Ishikawa (cell line): ENCODE data around the gene LMTK2.

Experiments used
- CEBPB ChIP-seq: IDR thresholded peaks from 2 replicates; pipeline ENCODE4 v1.6.1; 2012
- CREB1 ChIP-seq: IDR thresholded peaks from 2 replicates; pipeline ENCODE4 v1.6.1; 2012; ENCODE audit warnings: low read depth
- EGR1 ChIP-seq: IDR thresholded peaks from 2 replicates; pipeline ENCODE4 v1.6.1; 2012
- EP300 ChIP-seq: IDR thresholded peaks from 2 replicates; pipeline ENCODE4 v1.6.1; 2012; ENCODE audit warnings: borderline replicate concordance
- FOXM1 ChIP-seq: IDR thresholded peaks from 2 replicates; pipeline ENCODE4 v1.6.1; 2012; ENCODE audit warnings: low read depth, borderline replicate concordance
- MAX ChIP-seq: IDR thresholded peaks from 2 replicates; pipeline ENCODE4 v1.6.1; 2012
- NFIC ChIP-seq: IDR thresholded peaks from 2 replicates; pipeline ENCODE4 v1.6.1; 2012
- RAD21 ChIP-seq: IDR thresholded peaks from 2 replicates; pipeline ENCODE4 v1.6.1; 2012; ENCODE audit warnings: low read depth
- REST ChIP-seq: IDR thresholded peaks from 2 replicates; pipeline ENCODE4 v1.6.1; 2012; ENCODE audit warnings: low read depth, mild to moderate bottlenecking
- TAF1 ChIP-seq: IDR thresholded peaks from 2 replicates; pipeline ENCODE4 v1.6.1; 2012; ENCODE audit warnings: low read depth, mild to moderate bottlenecking
- TCF12 ChIP-seq: IDR thresholded peaks from 2 replicates; pipeline ENCODE4 v1.6.1; 2012; ENCODE audit warnings: low read depth
- TEAD4 ChIP-seq: IDR thresholded peaks from 2 replicates; pipeline ENCODE4 v1.6.1; 2012
- USF1 ChIP-seq: IDR thresholded peaks from 2 replicates; pipeline ENCODE4 v1.6.1; 2012
- YY1 ChIP-seq: IDR thresholded peaks from 2 replicates; pipeline ENCODE4 v1.6.1; 2012; ENCODE audit warnings: low read depth
- ZBTB7A ChIP-seq: IDR thresholded peaks from 2 replicates; pipeline ENCODE4 v1.6.1; 2012; ENCODE audit warnings: low read depth

The LMTK2 gene

GRCh38 chr7:98126311-98127142, 19.9 kb downstream of the LMTK2 start:
- TF ChIP-seq MAX (no peak), CEBPB (no peak), ZBTB7A (no peak), USF1 (no peak), FOXM1 (no peak), TAF1 (no peak), EP300 (no peak), YY1 (no peak), EGR1 (no peak), CREB1 (no peak), NFIC (no peak), REST (no peak)

- TF ChIP-seq TCF12 = no peak
Observed at GRCh38 chr7:98128346-98128745, 21.7 kb downstream of the LMTK2 start.

GRCh38 chr7:98130959-98131358, 24.3 kb downstream of the LMTK2 start:
- no peak for TF ChIP-seq USF1
- no peak for TF ChIP-seq RAD21
- TF ChIP-seq EP300 = no peak
- TF ChIP-seq FOXM1 = no peak

- TF ChIP-seq TEAD4 (no peak), NFIC (no peak), ZBTB7A (no peak), CEBPB (no peak), CREB1 (no peak), MAX (no peak), USF1 (no peak)
Observed at GRCh38 chr7:98133181-98133580, 26.5 kb downstream of the LMTK2 start.

- TF ChIP-seq REST (no peak), CEBPB (no peak)
Observed at GRCh38 chr7:98133621-98134303, 27.1 kb downstream of the LMTK2 start.

- TF ChIP-seq REST (no peak), TAF1 (no peak), CEBPB (no peak), RAD21 (no peak), CREB1 (no peak), TEAD4 (no peak), TCF12 (no peak), USF1 (no peak)
Observed at GRCh38 chr7:98134420-98135228, 28.0 kb downstream of the LMTK2 start.
